GM18507 (cell line): ENCODE data around the gene FBXO3.
"Not testable (repeated sequence)": the region's sequence is repeated elsewhere in the genome, so short reads cannot be mapped to it uniquely, and the experiment has no call there.

Source experiments
- DNase-seq: peaks from one replicate; pipeline ENCODE4 v3.0.0; 2011; ENCODE audit warnings: low read depth; ENCODE audit not compliant: insufficient read length; ENCODE audit errors: extremely low spot score
- FAIRE-seq: peaks from 2 replicates; lab custom pipeline; 2011; peaks lifted over from hg19 to GRCh38; lab: Jason Lieb, UNC

FBXO3 gene

DNA sequence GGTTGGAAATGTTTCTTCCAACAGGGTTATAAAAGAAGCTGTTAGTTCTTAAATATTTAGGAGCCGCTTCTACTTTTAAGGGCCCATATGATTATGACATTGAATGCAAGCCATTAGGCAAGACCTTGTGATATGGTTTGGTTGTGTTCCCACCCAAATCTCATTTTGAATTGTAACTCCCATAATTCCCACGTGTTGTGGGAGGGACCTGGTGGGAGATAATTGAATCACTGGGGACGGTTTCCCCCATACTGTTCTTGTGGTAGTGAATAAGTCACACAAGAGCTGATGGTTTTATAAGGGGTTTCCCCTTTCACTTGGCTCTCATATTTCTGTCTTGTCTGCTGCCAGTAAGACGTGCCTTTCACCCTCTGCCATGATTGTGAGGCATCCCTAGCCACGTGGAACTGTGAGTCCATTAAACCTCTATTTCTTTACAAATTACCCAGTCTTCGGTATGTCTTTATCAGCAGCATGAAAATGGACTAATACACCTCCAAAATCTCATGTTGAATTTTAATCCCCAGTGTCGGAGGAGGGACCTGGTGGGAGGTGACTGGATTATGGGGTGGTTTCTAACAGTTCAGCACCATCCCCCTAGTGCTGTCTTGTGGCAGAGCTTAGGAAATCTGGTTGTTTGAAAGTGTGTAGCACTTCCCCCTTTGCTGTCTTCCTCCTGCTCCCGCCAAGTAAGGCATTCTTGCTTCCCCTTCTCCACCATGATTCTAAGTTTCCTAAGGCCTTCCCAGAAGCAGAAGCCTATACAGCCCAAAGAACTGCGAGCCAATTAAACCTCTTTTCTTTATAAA is 42.4 kb downstream of the FBXO3 start:
- no peak for FAIRE-seq
- no peak for DNase-seq

DNA sequence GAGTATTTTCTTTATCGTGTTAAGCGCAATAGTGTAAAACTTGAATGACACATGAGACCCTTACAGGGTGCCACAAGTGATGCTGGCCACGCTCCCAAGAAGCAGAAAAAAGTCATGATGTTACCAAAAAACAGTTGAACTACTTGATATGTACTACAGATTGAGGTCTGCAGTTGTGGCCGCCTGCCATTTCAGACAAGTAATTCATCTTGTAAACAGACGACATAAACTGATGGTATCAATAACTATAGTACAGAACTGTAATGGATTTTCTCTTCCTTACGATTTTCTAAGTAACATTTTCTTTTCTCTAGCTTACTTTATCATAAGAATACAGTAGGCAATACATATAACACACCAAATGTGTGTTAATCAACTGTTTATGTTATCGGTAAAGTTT is 43.6 kb downstream of the FBXO3 start:
- FAIRE-seq, result no peak
- DNase-seq, result no peak

DNA sequence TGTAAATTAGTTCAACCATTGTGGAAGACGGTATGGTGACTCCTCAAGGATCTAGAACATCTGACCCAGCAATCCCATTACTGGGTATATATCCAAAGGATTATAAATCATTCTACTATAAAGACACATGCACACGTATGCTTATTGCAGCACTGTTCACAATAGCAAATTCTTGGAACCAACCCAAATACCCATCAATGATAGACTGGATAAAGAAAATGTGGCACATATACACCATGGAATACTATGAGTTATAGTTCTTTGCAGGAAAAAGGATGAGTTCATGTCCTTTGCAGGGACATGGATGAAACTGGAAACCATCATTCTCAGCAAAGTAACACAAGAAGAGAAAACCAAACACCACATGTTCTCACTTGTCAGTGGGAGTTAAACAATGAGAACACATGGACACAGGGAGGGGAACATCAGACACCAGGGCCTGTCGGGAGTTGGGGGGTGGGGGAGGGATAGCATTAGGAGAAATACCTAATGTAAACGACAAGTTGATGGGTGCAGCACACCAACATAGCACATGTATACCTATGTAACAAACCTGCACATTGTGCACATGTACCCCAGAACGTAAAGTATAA is 45.2 kb downstream of the FBXO3 start:
- not testable (repeated sequence) for DNase-seq, FAIRE-seq

DNA sequence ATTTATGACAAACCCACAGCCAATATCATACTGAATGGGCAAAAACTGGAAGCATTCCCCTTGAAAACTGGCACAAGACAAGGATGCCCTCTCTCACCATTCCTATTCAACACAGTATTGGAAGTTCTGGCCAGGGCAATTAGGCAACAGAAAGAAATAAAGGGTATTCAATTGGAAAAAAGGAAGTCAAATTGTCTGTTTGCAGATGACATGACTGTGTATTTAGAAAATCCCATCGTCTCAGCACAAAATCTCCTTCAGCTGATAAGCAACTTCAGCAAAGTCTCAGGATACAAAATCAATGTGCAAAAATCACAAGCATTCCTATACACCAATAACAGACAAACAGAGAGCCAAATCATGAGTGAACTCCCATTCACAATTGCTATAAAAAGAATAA is 46.8 kb downstream of the FBXO3 start:
- FAIRE-seq, DNase-seq: not testable (repeated sequence)

DNA sequence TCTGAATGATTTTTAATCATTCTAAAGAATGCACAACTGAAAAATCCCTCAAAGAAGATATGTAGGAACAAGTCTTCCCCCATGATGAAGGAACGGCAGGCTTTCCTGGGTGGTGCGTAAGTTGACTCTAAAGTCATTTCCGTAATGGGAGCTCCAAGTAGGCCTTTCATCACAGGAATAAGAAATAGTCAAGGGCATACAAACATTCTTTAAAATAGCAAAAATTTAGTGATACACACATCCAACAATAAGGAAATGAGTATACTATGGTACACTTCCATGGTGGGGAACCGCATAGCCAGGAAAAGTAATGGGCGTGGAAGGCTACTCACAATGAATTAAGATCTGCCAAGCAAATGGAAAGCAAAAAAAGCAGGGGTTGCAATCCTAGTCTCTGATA is 48.8 kb downstream of the FBXO3 start:
- FAIRE-seq, result no peak
- DNase-seq, result no peak

DNA sequence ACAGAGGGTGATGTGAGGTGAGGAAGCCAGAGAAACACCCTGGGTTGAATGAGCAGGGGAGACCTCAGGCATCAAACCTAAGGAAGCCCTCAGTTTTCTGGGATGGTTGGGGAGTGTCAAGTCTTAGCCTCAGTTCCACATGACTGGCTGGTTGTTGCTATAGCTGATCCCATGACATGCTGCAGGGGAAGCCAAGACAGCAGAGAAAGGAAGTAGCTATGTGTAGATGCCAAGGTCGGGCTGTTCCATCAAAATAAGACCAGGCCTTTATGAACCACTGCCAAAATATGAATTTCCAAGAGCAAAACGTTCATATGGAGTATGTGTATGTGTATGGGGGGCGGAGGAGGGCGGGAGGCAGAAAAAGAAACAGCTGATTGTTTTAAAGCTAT is 49.7 kb downstream of the FBXO3 start:
- no peak for DNase-seq

DNA sequence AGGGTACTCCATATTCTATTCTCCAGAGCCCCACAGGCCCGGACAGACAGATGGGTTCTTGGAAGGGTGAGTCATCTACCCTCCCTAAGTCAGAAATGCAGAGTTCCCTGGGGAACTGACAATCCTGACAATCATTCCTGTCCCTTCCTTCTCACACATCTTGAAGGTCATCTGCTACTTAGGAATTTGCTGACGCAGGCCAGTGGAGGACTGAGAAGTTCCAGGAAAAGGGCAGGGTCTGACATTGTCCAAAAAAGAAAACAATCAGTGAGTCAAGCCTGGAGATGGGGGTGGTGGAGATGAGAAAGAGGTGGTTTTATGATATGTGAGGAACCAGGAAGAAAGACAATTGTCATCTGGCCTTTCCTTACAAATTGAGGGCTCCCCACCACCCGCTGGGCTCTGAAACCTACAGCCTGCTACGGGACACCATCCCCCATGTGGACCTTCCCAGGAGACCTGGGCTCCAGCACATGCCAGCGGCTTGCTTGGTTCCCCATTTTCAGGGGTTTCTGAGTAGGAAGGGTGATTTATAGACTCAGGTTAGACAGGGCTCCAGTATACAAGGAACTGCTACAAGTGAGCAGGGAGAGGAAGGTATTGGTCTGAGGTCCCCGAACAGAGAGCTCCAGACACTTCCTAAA is 51.0 kb downstream of the FBXO3 start:
- DNase-seq, result no peak
- FAIRE-seq, result no peak

More for the DNA sequence above, 49.7 kb downstream of the FBXO3 start:
- FAIRE-seq, result no peak

DNA sequence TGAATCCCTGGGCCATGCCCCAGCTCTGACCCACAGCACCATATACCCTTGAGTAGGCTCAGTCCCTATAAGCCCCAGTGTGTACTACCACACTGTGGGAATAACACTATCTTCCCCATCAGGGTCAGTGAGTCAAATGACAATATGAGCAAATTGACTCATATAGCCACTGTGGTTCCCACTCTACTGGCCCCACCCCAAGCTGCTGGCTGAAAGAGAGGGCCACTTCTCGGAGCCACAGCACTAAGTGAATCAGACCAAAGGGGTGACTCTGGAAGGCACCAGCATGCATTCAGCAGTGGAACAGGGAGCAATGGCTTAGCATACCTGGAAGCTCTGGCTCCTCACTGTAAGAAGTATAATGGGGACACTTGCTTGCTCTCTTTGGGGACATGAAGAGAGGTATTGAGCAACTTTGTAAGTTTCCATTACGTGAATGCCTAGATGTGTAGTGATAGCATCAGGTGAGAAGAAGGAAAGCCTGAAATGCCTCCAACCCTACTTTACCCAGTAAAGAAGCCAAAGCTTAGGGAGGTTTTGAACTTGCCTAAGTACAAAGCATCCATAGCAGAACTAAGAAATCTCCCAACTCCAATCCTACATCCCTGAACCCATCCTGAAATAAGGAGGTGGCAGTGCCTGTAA is 51.6 kb downstream of the FBXO3 start:
- FAIRE-seq, result no peak
- DNase-seq, result no peak

DNA sequence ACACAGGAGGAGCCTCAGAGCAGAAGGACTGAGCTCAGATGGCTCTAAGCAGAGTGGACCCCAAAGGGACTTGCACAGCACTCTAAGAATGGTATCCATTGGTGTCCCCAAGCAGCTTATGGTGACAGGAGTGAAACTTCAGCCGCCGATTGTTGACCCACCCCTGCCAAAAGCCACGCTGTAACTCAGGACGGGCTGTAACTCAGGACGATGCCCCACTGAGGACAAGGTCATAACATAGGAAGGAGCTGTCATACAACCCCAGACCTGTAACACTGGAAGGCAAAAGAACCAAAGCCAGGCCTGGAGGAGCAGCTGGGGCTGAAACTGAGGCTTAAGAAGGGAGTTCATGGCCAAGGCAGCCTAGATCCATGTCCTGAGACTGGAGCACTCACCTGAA is 52.3 kb downstream of the FBXO3 start:
- no peak for DNase-seq

DNA sequence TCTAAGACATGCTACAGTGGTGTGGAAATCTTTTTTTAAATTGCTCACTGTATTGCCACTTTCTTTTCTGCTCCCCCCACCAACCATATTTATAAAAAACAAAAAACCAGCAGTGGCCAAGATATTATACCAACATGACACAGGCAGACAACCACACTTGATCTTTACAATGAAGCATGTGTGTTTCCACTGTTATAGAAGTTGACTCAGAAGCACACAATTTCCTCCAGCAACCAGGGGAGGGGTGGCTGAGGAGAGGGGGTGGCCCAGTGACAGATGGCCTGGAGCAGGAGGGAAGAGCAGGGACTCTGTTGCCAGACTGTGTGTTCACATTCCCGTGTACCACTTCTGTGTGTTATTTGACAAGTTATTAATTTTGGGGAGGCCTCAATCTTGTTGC is 52.9 kb downstream of the FBXO3 start:
- DNase-seq, result no peak
- FAIRE-seq, result no peak

More for the DNA sequence above, 52.3 kb downstream of the FBXO3 start:
- FAIRE-seq, result no peak

DNA sequence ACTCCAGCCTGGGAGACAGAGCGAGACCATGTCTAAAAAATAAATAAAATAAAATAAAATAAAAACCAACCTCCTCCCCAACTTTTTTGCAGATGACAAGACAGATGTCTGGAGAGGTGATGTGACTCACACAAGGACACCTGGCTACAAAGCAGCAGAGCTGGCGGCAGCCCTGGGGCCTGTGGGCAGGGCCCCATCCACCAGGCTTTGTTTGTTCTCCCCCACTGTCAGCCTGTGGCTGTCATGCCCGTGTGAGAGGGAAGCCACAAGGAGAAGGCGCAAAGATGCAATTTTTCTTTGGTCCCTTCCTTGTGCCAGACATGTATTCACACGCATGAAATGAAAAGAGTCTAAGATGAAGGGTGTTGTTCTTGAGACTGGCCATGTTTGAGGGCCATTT is 54.7 kb downstream of the FBXO3 start:
- DNase-seq (no peak), FAIRE-seq (no peak)

DNA sequence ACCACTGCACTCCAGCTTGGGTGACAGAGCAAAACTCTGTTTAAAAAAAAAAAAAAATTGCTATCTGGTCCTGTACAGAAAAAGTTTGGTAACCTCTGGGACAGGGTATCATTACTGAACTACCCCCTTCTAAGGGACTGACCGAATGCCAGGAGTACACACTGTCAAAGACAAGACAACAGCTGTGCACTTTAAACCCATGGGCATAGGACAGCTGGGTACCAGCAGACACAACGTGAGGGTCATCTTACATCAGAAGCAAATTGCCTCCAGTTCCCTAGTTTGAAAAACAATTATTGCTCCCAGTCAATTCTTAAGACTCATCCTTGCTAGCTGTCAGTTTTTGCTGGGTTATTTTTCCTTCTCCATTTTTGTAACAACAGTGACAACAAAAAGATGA is 55.9 kb downstream of the FBXO3 start:
- no peak for DNase-seq
- FAIRE-seq, result no peak

DNA sequence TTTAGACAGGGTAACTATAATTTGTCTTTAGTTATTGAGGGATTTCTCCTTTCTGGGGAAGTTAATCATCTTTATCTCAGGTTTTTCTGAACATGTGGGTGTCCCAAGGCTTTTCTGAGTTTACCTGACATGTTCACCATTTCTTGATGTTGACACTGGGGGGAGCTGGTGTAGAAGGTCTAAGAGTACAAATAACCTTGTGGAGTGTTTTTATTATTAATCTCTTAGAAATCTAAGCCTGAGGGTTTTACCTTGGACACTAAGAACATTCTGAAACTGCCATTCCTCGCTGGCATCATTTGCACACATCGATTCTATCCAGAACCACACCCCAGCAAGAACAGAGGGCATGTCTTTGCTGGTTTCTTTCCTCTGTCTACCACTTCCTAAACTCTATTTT is 58.1 kb downstream of the FBXO3 start:
- no peak for DNase-seq

DNA sequence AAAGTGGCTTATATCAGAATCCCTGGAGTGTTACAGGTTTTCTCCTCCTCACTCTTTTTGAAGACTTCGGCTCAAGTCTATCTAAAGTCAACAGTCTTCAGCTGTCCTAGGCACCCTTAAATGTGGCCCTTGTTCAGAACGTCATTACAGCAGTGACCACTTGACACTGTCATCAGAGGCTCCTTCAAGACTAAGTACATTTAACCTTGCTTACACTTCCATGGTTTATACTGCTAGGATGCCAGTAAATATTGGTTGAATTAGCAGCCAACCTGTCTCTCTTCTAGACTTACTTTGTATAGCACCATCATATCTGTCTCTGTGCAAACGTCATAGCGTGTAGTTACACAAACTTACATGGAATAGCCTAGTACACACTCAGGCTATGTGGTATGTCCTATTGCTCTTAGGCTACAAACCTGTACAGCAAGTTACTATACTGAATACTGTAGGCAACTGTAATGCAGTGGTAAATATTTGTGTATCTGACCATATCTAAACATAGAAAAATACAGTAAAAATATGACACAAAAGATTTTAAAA is 60.4 kb downstream of the FBXO3 start:
- DNase-seq (no peak), FAIRE-seq (no peak)

More for the DNA sequence above, 58.1 kb downstream of the FBXO3 start:
- no peak for FAIRE-seq

DNA sequence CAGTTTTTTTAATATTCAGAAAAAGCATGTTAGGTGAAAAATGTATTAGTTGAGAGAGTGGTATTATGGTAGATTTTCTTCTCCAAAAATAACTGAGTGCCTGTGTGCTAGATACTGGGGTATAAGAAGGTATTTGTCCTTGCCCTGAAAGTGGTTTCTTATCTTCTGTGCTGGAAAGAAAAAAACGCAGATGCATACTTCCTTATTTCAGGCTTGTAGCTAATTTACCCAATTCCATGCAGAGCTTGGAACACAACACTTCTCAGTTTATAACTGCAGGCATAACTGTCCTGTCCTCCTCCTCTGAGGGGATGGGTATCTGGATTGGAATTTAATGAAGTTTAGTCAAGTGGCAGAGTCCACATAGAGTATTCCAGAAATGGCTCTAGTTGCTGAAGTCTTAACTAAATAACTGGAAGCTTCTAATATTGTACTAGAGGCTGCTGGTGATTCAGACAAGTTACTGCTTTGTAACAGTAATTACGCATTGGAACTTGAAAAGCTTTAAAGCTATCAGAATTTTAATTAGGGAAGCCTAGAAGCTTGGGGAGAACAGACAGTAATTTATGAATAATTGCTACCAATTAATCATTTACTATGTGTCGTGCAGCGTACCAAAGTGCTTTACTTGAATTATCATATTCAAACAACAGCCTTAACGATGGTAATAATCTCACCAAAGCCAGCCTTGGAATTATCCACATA is 61.0 kb downstream of the FBXO3 start:
- DNase-seq, result no peak
- no peak for FAIRE-seq

DNA sequence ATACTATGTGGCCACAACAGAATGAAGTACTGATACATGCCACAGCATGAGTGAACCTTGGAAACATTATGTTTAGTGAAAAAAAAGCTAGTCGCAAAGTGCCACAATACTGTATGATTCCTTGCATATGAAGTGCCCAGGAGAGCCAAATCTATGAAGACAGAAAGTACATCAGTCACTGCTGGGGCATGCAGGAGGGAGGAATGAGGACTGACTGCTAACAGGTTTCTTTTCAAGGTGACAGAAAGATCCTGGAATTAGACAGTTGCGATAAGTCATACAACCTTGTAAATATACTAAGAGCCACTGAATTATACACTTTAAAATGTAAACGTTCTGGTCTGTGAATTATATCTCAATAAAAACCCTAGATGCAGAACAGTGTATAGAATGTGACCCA is 61.9 kb downstream of the FBXO3 start:
- FAIRE-seq, result no peak
- no peak for DNase-seq

DNA sequence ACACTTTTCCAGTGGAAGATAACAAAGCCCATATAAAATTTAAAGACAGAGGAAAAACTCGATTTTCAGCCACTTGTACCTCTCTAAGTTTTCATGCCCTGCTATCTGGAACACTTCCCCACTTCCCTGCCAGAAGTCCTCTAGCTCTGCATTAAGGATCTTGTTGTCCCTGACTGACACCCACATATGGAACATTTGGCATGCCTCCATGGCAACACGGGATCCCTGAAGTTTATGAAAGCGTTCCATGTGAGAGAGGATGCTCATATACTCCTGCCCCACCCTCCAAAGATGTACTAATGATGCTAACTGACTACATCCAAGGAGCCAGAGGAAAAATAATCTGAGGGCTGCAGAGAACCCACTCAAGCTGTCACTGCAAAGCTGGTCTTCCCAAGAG is 64.9 kb downstream of the FBXO3 start:
- no peak for FAIRE-seq

DNA sequence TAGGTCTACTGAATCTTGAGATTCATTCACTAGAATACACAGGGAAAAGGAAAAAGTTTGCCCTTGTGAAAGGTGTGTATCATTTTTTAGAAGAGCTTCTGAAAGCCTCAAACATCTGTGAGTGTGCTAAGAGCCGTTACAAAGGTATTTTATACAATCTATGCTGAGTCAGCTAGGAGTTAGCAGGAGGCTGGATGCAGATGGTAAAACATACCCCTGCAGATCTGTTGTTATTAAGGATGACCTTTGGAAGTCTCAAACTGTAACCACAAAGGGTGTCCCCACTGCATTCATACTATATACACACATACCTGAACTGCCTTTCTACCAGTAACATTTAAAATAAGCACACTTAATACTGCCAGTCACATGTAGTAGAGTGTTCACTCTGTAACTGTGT is 65.3 kb downstream of the FBXO3 start:
- DNase-seq (no peak), FAIRE-seq (no peak)

More for the DNA sequence above, 64.9 kb downstream of the FBXO3 start:
- no peak for DNase-seq

DNA sequence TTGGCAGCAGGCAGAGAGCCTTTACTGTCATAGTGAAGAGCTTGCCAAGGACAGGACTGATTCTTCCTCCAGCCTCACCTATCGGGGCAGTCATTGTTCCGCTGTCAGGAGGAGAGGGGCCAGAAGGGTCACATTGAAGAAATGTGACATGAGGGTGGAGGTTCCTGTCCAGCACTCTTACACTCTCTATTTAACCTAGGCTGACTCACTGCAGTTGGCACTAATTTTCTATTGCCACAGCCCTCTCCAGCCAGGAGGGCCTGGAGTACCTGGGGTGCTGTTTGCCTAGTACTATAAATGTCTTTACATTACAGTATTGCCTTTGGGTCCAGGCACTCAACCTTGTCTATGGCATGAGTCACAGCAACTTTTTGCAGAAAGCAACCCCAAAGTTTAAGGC is 66.5 kb downstream of the FBXO3 start:
- FAIRE-seq, DNase-seq: not testable (repeated sequence)
